Glomerular endothelial cell (primary cell): ENCODE results near the gene SCD5. TPM values are rescaled to one million over a fixed set of nuclear protein-coding genes. Genes with fewer than 3 reads are reported as not detected.

Experiments
- DNase-seq: peaks from one replicate; pipeline ENCODE4 v3.0.0-alpha.2; 2011; ENCODE audit warnings: low read depth, low spot score; ENCODE audit errors: extremely low read depth
- total RNA-seq: library from RNA; depleted of rRNA; stranded (reverse); fragments of >200 nt; gene quantifications from 2 replicates; pipeline ENCODE4 v1.2.3, GENCODE V29; 2015

SCD5 gene
- total RNA-seq, 1 donor from 2014 or later = 28.4 TPM

DNA sequence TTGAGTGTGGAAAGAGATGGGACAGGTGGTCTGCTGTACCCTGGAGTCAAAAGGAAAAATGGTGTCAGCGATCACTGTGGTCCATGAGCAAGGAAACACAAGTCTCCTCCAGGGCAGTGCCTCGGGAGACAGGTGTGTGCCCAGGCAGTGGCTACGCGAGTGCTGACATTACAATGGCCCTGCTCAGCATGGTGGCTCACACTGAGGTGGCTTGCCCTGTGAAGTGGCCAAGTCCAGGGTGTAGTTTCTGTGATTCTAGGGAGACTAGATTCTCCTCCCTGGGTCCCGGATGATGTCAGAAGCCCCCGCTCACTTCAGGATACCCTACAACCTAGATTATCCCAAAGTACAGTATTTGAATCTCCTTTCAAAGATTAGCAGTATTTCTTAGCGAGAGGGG is 192.0 kb downstream of the SCD5 start:
- DNase-seq = no peak

DNA sequence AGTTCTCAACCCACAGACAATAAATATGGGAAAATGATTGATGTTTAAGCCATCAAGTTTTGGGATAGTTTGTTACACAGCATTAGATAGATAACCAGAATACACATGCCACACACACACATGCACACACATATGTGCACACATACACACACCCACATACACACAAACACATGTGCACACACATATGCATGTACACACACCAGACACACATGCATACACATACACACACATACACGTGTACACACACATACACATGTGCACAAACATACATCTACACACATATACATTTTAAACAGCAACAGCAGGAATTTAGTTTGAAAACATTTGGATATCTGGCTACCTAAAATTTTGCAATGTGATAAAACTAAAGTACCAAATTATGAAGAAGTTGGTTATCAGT is 194.1 kb downstream of the SCD5 start:
- no peak for DNase-seq

DNA sequence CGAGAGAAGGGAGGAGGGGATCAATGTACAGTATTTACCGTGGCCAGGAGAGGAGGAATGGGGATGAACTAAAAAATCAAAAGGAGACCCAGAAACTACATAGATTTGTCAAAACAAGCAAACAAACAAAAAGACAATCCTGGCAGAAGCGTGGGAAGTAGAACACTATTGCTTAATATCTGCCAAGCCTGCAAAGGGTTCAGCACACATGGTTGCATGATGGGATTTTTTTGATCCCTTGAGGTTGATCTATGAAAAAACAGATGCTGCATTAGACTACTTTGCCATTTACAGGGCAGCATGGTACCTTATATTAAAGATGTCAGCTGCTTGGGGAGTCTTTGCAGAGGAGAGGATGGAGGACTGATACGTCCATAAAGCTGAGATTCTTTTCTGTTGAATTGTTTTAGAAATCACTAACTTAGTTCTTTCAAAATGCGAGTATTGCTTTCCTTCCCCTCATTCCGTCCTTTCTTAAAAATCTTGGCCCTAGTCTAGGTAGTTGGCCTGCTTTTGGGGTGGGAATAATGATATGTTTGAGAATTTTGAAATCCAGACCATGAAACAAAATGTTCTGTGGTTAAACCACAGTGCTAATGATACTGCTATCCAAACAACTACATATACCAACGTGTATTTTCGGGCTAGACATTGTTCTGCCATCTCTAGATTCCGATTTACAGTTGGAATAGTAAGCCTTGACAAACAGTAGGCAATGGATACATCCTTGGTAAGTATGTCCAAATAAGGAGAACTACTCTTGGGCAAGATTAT is 197.2 kb downstream of the SCD5 start:
- DNase-seq = no peak

DNA sequence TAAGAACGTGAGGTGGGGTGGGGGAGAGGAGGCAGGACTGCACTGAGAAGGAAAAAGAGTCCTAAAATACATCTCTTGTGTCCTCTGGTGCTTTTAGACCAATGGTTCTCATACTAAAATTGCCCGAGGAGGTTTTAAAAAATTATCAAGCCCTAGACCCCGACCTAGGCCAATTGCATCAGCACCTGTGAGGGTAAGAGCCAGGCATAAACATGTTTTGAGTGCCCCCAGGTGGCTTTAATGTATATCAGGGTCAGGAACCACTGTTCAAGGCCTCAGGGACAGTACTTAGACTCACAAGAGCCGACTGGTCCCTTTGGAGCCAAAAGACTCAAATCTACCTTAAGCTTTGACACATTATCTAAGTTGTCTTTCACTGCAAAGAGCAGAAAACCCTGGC is 199.3 kb downstream of the SCD5 start:
- no peak for DNase-seq

DNA sequence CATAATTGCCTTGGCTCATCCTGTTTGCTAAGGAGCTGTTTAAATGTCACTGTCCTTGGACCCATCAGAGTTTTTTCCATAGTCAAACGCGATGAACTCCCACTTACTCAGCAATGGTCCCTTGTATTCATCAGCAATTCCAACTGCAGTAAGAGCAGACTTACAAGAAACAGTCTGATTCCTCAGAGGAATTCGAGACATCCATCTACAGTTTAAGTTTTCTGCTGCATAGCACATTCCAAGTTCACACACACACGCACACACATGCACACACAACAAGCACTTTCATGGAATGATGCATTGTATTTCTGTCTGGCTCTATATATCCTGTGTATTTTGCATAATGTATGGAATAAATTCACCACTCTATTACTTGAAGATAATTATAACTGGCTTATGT is 204.1 kb downstream of the SCD5 start:
- no peak for DNase-seq

DNA sequence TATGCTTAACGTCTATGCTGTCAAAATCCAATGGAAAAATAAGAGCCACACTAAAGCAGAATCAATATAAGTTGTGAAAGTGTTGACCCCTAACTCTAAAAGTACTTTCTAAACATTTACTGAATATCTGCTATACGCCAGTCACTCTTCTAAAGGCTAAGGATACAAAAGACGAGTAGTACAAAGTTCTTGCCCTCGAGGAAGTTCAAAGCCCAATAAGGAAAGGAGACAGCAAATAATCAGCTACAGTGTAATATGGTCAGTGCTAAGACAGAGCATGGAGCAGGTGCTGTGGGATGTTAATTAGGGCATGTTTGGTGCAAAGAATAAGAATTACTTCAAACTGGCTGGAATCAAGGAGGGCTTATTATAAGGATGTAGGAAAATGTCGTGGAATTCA is 205.2 kb downstream of the SCD5 start:
- DNase-seq = no peak

DNA sequence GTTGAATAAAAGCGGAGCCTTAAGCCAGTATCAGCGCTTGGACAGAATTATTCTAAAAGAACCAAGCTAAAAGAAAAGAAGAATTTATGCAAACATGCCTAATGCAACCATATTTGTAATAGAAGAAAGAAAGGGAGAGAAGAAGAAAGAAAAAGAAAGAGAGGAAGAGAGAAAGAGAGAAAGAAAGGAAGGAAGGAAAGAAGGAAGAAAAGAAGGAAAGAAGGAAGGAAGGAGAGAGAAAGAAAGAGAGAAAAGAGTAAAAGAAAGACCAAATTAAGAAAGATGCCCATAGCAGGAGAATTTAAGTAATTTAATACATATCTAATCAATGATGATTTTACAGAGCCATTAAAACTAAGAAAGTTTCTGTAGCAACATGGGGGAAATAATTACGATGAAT is 206.0 kb downstream of the SCD5 start:
- no peak for DNase-seq

DNA sequence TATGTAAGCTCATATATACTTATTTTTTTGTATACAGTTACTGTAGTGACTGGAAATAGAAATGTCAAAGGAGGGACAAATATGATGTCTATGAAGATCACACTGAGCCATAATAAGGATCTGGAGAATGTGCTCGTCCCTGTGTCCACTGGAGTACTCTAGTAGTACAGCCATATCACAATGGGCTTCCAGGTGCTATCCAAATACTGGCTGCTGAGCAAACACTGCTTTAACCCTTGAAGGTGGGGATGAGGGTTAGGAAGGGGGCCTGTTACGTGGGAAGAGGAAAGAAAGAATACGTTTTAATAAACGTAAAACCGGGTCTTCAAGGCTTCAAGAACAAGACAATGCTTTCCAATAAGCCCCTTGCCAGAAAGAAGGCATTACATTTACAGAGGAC is 207.0 kb downstream of the SCD5 start:
- no peak for DNase-seq

DNA sequence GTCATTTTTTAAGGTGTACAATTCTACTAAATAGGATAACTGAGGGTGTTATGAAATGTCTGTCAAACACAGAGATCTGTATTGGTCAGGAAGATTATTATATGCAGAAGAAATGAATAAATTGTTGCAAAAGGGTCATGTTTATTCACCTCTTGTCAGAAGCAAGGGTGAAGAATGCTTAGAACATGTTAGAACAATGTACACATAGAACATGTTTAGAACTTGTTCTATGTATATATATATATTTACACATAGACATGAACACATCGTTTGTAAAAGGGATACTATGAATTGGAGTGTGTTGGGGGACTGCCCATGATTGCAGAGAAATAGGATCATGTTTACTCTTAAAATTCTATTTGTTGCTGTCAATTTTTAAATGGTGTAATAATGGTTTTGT is 208.8 kb downstream of the SCD5 start:
- no peak for DNase-seq

DNA sequence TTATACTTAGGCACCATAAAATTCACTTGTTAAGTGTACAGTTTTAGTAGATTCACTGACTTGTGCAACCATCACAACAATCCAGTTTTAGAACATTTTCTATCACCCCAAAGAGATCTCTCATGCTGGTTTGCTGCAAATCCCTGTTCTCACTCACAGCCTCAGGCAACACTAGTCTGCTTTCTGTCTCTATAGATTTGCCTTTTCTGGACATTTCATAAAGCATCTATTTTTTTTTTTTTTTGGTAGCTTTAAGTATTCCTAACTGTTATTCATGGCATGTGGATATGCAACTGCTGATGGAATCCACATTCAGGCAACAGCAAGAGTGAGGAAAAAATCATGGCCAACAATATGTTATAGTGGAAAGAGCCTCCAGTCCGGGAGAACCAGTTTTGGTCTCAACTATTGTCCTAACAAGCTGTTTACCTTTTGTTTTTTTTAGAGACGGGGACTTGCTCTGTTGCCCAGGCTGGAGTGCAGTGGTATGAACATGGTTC is 209.8 kb downstream of the SCD5 start:
- DNase-seq = no peak

DNA sequence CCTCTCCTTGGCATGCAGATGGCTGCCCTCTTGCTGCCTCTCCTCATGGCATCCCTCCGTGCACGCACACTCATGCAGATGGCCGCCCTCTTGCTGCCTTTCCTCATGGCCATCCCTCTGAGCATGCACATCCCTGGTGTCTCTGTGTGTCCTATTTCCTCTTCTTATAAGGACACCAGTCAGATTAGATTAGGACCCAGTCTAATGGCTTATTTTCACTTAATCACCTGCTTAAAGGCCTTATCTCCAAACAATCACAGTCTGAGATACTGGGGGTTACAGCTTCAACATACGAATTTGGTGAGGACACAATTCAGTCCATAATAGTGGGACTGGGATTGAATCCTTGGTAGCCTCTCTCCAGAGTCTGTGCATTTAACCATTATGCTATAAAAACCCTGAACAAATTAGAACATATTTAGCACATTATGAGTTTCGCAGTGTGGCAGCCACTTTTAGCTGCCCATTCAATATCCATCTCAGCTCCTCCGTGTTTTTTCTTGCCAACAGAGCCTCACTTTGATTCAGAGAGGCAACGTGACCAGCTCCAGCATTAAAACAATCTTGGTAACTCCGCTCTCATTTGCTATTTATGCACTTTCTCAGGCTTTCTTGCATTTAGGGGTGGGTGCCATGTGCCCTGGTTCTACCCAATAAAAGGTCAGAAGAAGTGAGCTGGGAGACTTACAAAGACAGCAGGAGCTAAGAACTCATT is 210.6 kb downstream of the SCD5 start:
- DNase-seq = no peak

DNA sequence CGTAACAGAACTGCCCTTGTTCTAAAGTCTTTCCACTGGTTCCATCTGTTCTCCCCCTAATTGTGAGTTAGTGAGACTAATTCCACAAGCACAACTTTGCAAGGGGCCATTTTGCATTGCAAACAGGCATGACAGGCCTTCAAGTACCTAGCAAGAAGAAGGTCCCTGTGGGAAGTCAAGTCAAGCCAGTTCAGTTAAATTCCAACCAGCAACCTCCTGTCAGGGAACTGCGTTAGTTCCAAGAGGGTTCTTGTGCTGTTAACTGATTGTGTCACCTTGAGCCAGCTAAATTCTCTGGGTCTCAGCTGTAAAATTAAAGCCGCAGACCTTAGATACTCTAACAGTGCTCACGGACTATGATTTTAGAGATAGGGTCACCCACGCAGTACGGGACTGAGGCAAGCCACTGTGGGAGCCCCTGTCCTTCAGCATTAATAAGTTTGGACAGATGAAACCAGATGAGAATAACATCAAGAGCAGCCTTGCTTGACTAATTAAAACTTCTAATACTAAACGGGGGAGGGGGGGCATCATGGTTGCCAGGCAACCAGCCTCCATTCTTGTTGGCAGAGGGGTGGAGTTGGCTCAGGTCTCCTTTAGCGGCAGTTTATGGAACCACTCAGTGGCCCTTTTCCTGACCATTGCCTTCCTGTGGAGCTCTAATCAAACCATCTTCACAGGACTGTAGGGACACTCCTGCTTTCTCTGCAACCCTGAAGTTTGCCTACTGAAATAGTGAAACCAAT is 212.7 kb downstream of the SCD5 start:
- DNase-seq = no peak

DNA sequence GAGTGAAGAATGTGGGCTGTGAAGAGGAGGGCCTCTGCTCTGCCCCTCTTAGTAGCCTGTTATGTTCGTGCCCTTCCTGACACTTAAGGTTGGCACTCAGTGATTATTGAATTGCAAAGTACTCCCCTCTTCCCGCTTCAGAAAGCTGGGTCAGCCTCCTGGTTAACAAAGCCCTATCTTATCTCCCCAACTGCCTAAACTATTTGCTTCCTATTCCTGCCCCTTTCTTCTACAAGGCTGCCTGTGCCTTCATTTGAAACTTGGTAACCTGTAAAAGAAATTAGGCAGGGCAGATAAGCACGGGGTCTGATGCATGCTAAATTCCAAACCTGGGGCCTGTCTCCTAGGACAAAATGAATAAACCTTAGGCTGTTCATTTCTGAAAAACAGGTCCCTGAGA is 213.7 kb downstream of the SCD5 start:
- DNase-seq = no peak

DNA sequence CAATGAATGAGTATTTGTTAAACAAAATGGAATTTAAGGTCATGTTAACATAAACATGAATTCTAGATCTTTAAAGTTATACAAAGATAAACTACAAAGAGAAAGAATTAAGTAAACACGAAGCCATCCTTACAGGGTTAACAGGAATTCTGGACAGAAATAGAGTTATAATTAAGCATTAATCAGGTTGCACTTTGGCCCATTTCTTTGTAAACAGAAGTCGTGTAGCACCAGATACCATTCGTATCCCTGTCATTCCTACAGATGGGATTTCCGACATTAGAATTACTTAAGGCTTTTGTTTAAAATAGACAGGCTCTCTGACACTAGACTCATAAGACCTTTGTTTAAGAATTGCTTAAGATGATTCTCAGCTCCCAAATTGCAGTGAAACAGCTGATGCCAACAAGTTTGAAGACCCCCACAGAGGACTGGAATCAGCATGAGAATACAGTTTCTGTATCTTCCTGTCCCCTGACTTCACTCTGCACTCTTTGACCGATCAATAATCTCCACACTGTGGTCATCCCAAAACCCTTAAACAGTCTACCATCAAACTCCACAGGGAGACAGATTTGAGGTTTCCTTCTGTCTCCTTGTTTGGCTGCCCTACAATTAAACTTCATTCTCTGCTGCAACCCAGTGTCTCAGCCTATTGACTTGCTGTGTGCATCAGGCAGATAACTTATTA is 214.6 kb downstream of the SCD5 start:
- DNase-seq = no peak

DNA sequence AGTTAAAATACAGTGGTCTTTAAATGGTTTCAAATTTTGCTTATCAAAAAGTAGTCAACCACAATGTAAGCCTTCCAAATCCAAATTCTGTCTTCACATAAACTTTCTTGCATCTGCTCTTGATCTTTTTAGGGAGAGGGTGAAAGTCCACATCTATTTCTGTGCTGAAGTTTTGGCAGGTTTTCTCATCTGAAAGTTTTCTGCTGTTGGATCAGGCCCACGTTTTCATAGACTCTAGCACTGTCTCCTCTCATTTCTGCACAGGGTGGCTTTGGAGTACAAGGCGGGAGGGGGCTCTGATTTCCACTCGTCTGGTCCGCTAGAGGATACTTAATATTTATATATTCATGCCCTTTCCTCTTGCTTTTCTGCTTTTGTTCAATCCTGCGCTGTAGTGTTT is 218.7 kb downstream of the SCD5 start:
- no peak for DNase-seq

Other genes with a start within 250 kb of the SCD5 start
- 5.8 and 10.7 TPM in 2 replicates for gene TMEM150C, start 236.8 kb downstream of the SCD5 start, total RNA-seq
- gene SEC31A, start 92.4 kb upstream of the SCD5 start, total RNA-seq = 252 and 304 TPM in 2 replicates
- 1.4 and 2.3 TPM in 2 replicates for gene THAP9, start 101.9 kb upstream of the SCD5 start, total RNA-seq
- 3.7 and 9.2 TPM in 2 replicates for gene LIN54, start 212.0 kb upstream of the SCD5 start, total RNA-seq
- gene COPS4, start 236.4 kb upstream of the SCD5 start, total RNA-seq = 43.5 and 65.9 TPM in 2 replicates